Progenitor cell of endocrine pancreas (in vitro differentiated cells): Measurements from ENCODE around the gene M1AP. TPM values are rescaled to one million over a fixed set of nuclear protein-coding genes. Genes with fewer than 3 reads are reported as not detected.

ENCODE experiments used
- DNase-seq: peaks from one replicate; pipeline ENCODE4 v3.0.0; 2021; ENCODE audit warnings: low spot score; ENCODE audit not compliant: unreplicated experiment
- H3K27ac Mint-ChIP-seq: 2 replicates; pipeline ENCODE4 v1.8.0; 2021; ENCODE audit warnings: mild to moderate bottlenecking, moderate library complexity, mixed read lengths
- H3K27me3 Mint-ChIP-seq: 2 replicates; pipeline ENCODE4 v1.8.0; 2021; ENCODE audit warnings: mixed read lengths
- H3K36me3 Mint-ChIP-seq: 2 replicates; pipeline ENCODE4 v1.8.0; 2022; ENCODE audit warnings: mixed read lengths; ENCODE audit not compliant: insufficient read depth
- H3K4me1 Mint-ChIP-seq: 2 replicates; pipeline ENCODE4 v1.8.0; 2021; ENCODE audit warnings: low read depth, mixed read lengths
- H3K4me3 Mint-ChIP-seq: 2 replicates; pipeline ENCODE4 v1.8.0; 2021; ENCODE audit warnings: low read depth, mild to moderate bottlenecking, moderate library complexity, mixed read lengths
- H3K9me3 Mint-ChIP-seq: 2 replicates; pipeline ENCODE4 v1.8.0; 2021; ENCODE audit warnings: low read depth, mixed read lengths
- CTCF ChIP-seq: fragments of 200-600 bp; sonication (generic); IDR thresholded peaks from one replicate; pipeline ENCODE4 v1.5.0; 2021; ENCODE audit warnings: antibody characterized with exemption, mild to moderate bottlenecking; ENCODE audit not compliant: unreplicated experiment
- total RNA-seq: library from RNA; stranded (reverse); gene quantifications from 2 replicates; pipeline ENCODE4 v1.2.1, GENCODE V29; 2021

The M1AP gene
- total RNA-seq, 1 donor from 2014 or later: 2.5 TPM

- H3K9me3 Mint-ChIP-seq: no peaks in the 10 kb centered on the region
- no peak overlapping the region for H3K4me3 Mint-ChIP-seq
- H3K27me3 Mint-ChIP-seq: peaks cover 30% of the 10 kb centered on the region
- H3K36me3 Mint-ChIP-seq: peaks cover 11% of the 10 kb centered on the region
- peaks cover 9% of the 10 kb centered on the region for H3K4me1 Mint-ChIP-seq
- no peak overlapping the region for H3K27ac Mint-ChIP-seq
- TF ChIP-seq CTCF: no peak
- DNase-seq: no peak
Measured at GRCh38 chr2:74524955-74525716, 123.0 kb downstream of the M1AP start.

GRCh38 chr2:74524005-74524404, 124.1 kb downstream of the M1AP start:
- Mint-ChIP-seq H3K9me3 (no peaks in the 10 kb centered on the region), H3K4me3 (no peak overlapping the region), H3K4me1 (peaks cover 9% of the 10 kb centered on the region), H3K36me3 (peaks cover 11% of the 10 kb centered on the region), H3K27ac (no peak overlapping the region), H3K27me3 (peaks cover 41% of the 10 kb centered on the region)
- TF ChIP-seq CTCF: no peak
- DNase-seq: no peak

GRCh38 chr2:74522516-74522915, 125.6 kb downstream of the M1AP start:
- no peak overlapping the region for H3K4me3 Mint-ChIP-seq
- TF ChIP-seq CTCF: no peak
- no peak for DNase-seq
- no peaks in the 10 kb centered on the region for H3K9me3 Mint-ChIP-seq
- no peaks in the 10 kb centered on the region for H3K4me1 Mint-ChIP-seq
- H3K27me3 Mint-ChIP-seq: peaks cover 56% of the 10 kb centered on the region
- peaks cover 11% of the 10 kb centered on the region for H3K36me3 Mint-ChIP-seq
- H3K27ac Mint-ChIP-seq: no peak overlapping the region

- H3K4me3 Mint-ChIP-seq: no peak overlapping the region
Measured at GRCh38 chr2:74516650-74517049, 131.5 kb downstream of the M1AP start.

More at GRCh38 chr2:74516650-74517049, 131.5 kb downstream of the M1AP start:
- Mint-ChIP-seq H3K9me3 (no peaks in the 10 kb centered on the region), H3K27me3 (peaks cover 84% of the 10 kb centered on the region), H3K36me3 (no peaks in the 10 kb centered on the region), H3K4me1 (peaks cover 4% of the 10 kb centered on the region), H3K27ac (no peak overlapping the region)
- no peak for TF ChIP-seq CTCF
- no peak for DNase-seq
